ENCODE results near the gene SLC49A4. TPM values are rescaled to one million over a fixed set of nuclear protein-coding genes. Genes with fewer than 3 reads are reported as not detected.

The SLC49A4 gene
- total RNA-seq, 1 donor from 2014 or later, result 16.9 TPM

GRCh38 chr3:122907471-122907870 lies 112.6 kb downstream of the SLC49A4 start:
- no peak for DNase-seq (ENCODE audit: low spot score)

DNA sequence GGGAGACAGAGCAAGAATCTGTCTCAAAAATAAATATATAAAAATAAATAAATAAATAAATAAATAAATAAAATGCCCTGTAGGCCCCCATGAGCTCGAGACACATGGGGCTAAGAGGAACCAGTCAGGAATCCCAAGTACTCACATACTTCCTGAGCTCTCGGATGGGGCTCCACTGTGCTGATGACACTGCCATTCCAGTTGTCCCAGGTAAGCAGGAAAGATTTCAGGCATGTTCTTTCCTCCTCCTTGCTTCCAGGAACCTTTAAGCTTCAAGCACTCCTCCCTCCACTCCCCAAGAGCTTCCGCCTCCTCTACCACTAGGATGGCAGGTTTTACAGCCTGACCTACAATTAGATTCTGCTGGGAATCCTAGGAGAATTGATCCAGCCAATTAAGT lies 113.4 kb downstream of the SLC49A4 start:
- peak; percentile 6 for DNase-seq (ENCODE audit: low spot score)

- peak; percentile 37 for DNase-seq (ENCODE audit: low spot score)
These were observed 117.0 kb downstream of the SLC49A4 start for GRCh38 chr3:122911901-122912300.

DNA sequence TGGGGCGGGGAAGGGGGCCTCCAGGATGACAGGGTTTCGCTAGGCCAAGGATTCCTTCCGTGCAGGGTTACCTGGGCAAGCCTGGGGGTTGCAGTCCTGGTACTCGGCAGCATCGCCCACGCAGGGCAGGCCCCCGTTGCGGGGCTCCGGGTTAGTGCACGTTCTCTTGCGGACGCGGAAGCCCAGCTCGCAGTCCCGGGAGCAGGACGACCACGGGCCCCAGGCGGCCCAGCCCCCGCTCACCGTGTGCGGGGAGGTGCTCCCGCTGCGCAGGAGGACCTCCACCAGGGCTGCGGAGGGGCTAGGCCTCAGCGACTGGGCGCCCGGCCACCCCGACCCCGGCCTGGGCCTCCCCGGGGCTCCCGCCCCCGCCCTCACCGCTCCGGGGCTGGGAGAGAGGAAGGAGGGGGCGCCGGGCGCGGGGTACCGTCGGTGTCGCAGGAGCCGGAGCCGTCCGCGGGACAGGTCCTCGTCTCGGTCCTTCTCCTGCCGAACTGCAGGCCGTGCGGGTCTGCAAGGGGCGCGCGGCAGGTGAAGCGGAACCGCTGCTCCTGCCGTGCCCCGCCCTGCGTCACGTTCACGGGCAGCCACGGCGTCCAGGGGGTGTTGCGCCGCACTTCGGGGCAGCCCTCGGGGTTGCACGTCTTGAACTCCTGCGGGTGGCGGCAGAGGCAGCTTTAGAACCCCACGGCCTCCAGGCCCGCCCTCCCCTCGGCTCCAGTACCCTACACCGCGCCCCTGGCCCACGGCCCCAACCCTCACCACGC lies 118.1 kb downstream of the SLC49A4 start:
- DNase-seq (ENCODE audit: low spot score), result no peak

- no peak for DNase-seq (ENCODE audit: low spot score)
These were observed 118.8 kb downstream of the SLC49A4 start for GRCh38 chr3:122913539-122914100.

DNA sequence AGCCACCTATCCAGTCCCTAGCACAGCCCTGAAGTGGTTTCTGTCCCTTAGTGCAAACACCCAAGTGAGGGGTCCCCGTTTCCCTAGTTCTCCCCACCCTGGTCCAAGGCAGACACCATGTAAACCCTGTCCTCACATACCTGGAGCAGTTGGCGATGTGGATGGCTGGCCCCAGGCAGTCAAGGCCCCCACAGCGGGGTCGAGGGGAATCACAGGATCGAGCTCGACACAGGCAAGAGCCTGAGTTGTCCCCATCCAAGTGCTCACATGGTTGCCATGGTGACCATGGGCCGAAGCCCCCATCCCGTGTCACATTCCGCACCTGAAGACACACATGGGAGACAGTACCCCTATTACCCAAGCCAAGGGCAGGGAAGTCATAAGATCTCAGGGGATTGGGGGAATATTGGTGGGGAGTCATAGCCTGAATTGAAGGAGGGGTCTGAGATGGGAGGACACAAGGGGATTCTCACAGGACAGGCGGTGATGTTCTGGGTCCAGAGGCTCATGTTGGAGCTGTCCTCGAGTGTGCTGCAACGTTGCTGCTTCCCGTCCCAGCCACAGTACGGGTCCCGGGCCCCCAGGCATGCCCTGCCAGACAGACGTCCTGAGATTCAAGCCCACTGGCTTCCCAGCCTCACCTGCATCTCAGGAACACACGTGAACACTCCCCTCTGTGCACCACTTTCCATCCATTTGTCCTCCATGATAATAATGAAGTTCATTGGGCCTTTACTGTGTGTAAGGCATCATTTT lies 120.6 kb downstream of the SLC49A4 start:
- no peak for DNase-seq (ENCODE audit: low spot score)

- no peak for DNase-seq (ENCODE audit: low spot score)
These were observed 121.2 kb downstream of the SLC49A4 start for GRCh38 chr3:122916084-122916483.

DNA sequence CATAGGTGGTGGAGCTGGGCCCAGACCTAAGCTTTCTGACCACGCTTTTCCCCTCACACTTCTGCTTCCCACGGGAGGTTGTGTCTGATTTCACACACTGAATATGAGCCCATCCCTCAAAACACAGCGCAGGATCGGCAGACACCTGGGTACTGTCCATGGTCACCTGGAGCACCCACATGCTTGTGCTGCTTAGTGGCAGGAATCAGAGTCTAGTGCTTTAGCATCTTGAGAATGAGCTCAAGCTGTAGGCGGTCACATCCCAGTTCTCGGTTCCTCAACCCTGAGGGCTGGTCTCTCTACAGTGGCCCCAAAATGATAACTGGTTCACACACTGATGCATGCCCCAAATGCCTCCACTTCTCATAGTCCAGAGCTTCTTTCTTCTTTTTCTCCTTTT lies 121.7 kb downstream of the SLC49A4 start:
- no peak for DNase-seq (ENCODE audit: low spot score)

GRCh38 chr3:122917412-122917811 lies 122.5 kb downstream of the SLC49A4 start:
- no peak for DNase-seq (ENCODE audit: low spot score)

DNA sequence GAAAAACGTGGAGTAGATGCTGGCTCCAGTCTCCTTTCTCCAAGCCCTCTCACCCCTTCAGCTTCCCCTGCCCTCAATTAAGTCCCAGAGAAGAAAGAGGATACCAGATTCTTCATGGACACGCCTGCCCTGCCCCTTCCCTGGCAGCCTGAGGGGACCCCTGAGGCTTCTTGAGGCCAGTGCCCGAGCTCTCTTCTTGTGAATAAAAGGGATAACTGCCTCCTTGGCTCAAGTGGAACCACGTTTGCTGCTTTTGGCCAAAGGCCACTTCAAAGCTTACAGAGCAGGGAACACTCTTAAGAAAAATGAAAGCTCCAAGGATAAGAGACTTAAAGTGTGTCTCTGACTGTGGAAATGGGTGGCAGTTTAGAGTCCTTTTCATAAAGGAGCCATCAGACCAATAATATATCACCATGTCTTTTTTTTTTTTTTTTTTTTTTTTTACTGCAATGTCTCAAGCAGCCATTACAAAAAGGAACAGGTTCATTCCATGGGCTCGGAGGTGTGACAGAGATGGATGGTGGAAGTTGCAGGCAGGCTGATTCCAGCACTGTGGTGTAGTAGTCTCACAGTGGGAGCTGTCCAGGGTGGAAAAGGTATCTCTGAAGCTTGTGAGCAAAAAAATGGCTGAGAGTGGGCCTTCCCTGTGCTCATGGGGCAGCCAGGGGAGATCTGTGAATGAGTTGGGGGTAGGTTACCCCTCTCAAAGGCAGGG lies 123.9 kb downstream of the SLC49A4 start:
- no peak for DNase-seq (ENCODE audit: low spot score)

DNA sequence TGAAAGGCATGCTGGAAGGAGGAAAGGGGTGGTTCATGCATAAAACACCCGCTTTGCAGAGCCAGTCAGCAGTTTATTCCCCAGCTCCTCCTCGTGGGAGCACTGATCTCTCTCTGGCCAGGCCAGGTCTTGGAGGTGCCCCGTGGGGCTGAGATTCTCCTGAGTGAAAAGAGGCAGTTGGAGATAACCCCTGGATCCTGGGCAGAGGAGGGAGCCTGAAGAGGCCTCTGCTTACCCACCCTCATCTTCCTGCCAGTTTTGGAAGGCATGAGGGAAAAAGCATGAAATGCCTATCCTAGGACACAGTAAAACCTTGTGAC lies 124.4 kb downstream of the SLC49A4 start:
- DNase-seq (ENCODE audit: low spot score), result no peak

- no peak for DNase-seq (ENCODE audit: low spot score)
These were observed 126.1 kb downstream of the SLC49A4 start for GRCh38 chr3:122920986-122921385.

DNA sequence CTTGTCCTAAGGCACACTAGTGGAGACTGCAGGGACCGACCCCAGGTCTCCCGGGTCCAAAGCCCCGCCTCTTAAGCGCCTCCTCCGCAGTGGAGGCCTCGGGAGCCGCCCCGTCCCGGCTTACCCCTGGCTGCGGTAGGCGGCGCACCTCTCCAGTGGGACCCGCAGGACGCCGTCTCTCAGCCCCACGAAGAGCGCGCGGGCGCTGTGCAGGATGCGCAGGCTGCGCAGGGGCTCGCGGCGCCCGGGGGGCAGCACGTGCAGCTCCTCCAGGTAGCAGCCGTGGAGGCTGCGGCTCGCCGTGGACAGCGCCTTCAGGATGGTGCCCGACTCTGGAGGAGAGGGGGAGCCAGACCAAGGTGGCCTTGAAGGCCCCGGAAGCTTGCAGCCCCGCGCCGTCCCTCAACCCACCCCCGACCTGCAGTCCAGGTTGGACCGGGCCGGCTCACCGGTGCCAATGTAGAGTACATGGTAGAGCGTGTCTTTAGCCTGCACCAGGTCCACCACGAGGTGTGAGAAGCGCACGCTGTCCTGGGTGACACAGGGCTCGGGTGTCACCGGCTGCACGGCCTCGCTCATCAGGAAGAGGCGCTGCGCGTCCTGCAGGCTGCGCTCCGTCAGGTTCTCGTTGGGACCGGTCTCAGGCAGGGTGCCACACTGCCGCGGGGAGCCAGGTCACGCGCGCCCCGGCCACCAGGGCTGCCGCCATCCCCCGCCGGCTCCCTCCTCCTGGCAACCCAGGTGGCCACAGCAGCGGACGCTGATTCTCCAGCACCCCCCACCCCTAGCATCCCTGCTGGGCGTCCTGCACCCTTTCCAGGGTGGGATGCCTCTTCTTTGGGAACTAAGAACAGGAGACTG lies 127.2 kb downstream of the SLC49A4 start:
- no peak for DNase-seq (ENCODE audit: low spot score)

GRCh38 chr3:122923611-122924010 lies 128.7 kb downstream of the SLC49A4 start:
- DNase-seq (ENCODE audit: low spot score), result no peak

DNA sequence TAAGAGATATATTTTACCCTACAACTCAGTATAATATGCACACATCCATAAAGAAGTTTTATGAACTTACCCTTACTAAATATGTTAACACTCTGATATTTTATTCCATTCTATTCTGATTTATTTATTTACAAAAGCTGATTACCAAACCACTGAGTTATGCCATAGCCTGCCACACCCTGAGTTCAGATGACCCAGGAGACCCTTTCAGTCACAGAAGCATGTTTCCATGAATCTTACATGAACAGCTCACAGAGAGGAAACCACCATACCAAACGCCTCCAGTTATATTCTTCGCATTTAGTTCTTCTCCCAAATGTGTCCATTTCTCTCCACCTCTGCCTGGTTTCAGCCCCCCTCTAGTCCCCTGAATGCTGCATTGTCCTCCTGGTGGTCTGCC lies 129.2 kb downstream of the SLC49A4 start:
- no peak for DNase-seq (ENCODE audit: low spot score)

GRCh38 chr3:122925756-122926155 lies 130.9 kb downstream of the SLC49A4 start:
- DNase-seq (ENCODE audit: low spot score), result no peak

GRCh38 chr3:122926322-122926721 lies 131.5 kb downstream of the SLC49A4 start:
- no peak for DNase-seq (ENCODE audit: low spot score)

- no peak for DNase-seq (ENCODE audit: low spot score)
These were observed 131.9 kb downstream of the SLC49A4 start for GRCh38 chr3:122926811-122927210.

DNA sequence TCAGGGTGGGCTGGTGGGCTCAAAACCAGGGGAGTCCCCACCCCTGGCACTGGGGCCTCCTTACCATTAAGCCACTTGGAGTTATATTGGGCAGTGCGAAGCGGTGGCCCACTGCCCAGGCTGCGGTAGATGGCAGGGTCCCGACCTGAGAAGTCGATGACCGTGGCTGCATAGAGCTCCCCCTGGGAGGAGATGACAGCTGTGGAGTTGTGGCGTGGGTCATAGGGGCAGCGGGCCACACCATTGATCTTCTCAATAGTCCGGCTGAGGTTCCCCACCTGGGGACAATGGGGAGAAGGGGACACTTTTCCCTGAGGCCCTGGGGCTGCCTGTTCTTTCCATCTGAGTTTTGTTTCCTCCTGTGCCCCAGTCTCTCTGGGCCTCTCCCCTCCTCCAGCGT lies 132.9 kb downstream of the SLC49A4 start:
- no peak for DNase-seq (ENCODE audit: low spot score)

DNA sequence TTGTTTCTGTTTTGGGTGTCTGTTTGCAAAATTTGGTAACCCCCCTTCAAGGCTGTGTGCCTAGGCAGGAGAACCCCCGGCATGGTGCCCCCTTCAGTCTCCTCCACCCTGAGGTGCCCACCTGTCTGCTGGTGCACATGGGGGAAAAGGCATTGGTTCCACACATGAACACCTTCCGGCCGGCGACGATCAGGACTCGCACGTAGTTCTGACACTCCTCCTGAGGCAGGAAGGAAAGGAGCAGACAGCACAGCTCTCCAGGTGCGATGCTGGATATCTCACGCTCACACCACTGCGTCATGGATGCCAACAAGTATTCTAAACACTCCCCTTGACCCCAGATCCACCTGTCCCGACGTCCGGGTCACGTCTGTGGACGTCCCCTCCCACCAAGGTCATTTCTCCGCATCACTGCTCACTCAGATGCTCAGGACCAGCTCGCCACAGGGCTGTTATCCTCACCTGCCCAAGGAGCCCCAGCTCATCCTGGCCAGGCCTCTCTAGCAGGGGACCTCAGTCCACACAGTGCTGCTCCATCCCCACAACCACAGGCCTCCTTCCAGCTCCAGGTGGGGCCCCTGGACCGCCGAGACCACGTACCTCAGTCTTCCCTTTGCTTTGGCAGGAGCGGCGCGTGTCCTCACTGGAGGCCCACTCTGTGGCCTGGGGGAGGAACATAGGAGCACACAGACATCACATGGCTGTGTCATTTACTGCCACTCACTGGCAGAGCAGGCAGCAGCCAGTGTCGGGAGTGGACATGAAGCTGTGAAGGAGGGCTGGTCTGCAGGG lies 133.7 kb downstream of the SLC49A4 start:
- DNase-seq (ENCODE audit: low spot score), result no peak

Measured in ureter (tissue), 1 donor.